ENCODE data around the gene KRTAP22-1.

Gene KRTAP22-1

DNA sequence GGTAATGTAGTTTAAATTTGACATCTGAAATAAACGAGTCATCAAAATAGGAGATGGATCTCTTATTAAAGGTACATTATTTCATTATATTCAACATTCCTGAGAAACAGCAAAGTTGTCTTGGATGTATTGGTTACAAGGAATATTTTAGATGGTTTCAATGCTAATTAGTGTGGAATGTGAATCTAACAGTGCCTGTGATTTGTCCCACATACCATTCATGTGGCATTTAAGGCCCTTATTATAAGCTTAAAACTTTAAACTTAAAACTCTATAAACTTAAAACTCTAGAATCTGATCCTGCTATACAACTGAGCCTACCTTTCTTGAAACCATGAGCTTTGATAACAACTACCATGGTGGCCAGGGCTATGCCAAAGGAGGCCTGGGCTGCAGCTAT is at the start of gene KRTAP22-1:
TSS of gene KRTAP22-1 (plus strand) at position 301 of the 400 bp plus-strand sequence.
- no peak for DNase-seq

DNA sequence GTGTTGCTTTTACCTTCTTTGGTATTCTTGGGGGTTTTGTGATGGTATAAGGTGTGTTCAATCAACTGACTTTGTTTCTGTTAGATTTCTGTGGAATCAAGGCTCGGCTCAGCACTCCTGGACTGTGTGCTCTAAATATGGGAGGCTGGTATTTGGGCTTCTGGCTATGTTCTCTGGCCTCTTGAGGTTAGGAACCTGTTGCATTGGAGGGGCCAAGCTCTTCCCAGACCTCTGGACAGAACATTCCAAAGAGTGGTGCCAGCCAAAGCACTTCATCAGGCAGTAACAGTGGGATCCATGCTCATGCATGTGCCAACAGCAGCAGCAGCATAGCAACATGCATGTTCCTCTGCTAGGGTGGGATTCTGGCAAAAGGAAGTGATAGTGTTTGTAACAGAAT is 48.1 kb upstream of the KRTAP22-1 start:
- DNase-seq = no peak

DNA sequence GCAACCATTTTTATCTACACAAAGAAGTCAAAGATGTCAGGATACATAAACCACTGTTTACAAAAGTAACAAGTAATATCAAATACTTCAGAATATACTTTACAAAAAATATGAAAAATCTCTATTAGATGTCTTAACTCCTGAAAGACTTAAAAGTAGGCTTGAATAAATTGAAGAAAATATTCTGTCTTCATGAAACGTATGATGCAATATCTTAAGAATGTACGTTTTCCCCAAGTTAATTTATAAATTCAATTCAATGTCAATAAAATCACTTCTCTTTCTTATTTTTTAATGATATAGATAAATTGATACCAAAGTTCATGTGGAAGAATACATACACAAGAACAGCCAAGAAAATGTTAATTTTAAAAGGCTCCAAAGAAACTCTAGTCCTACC is 45.8 kb upstream of the KRTAP22-1 start:
- no peak for DNase-seq

DNA sequence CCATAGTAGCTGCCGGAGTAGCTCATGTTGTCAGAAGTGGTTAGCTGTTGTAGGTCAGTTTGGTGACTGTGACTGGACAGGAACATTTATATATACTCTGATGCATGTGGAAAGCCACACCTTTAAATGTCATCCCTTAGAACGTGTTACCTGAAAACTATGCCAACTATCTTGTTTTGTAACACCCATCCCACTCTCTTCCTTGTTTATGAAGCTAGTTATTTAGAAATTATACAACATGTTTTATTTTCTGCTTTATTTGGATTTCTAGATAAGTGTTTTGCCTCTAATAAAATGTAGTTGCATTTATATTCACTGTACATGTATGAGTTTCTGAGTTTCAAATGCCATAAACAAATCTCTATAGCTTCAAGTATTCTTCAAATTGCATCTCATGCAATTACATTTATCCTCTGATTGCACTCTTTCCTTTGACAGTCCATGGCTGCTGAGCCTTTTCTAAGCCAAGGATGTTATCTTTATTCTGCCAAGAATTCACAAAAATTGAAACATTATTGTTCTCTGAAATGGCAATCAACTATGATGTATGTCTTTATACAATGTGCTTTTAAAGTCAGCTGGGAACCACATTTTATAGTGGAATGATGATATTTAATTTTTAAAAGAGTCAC is 39.5 kb upstream of the KRTAP22-1 start, which contains the start of gene KRTAP19-7:
TSS of gene KRTAP19-7 (minus strand) at position 51 of the 632 bp plus-strand sequence. CDS start at position 26, 25 bp downstream.
- no peak for DNase-seq

DNA sequence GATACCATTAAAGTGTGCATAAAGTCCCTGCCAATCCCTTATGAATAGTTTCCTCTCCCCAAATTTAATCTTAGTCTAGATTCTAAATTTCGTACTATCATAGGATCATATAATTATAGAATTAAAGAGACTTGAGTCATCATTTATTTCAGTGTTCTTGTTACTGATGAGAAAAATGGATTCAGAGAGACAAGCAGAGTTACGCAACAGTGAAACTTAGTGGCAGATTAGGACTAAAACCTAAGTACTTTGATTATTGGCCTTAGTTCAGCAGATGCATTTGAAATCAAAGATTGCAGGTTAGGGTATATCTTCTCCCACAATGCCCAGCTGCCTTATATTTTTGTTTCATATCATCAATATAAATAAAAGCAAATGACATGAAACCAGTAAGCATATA is 38.9 kb upstream of the KRTAP22-1 start:
- DNase-seq = no peak

DNA sequence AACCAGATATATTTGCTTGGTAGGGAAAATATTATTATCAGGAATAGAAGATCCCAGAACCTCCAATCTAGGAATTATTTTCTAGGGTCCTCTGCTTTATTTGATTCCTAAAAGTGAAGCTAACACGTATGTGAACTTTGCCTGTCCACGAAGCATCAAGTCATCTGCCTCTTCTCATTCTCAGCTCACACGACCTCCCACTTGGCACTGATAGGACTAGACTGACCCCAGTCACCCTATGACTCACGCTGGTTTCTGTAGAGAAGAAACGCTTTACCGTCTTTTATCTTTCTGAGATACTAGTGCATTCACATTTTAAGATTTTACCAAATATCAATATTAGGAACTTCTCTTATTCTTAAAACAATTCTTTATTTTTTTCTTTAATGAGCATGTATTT is 37.8 kb upstream of the KRTAP22-1 start:
- no peak for DNase-seq

DNA sequence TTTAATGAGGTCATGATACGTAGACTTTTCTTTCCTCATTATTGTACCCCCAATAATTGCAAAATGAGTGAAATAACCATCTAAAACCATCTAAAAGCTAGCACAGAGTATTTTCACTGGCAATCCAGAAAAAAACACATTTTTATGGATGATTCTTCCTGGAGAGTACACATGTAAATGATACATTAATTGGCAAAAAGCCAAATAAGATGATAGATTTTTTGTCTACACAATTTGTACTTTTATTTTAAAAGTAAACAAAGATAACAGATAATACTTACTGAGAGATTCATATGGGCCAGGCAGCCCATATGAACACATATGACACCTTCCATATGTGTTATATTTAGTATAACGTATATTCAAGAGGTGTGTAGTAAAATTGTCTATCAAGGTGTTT is 37.3 kb upstream of the KRTAP22-1 start:
- no peak for DNase-seq

DNA sequence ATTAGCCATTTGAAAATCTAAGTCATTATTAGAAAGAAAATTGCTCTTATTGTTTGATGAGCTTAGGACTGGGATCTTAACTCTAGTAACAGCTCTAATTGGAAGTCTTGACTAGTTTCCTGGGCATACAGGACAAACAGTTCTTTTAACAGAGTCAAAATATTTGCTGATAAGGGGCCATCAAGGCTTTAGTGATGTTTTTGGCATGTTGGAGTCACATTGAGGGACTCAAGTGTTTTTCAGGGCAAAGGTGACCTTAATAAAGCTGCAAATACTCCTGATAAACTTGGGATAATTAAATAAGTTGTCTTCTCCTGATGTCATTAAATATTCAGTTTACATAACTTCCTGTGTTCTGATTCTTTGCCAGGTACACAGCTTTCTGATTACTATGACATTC is 33.3 kb upstream of the KRTAP22-1 start:
- no peak for DNase-seq

DNA sequence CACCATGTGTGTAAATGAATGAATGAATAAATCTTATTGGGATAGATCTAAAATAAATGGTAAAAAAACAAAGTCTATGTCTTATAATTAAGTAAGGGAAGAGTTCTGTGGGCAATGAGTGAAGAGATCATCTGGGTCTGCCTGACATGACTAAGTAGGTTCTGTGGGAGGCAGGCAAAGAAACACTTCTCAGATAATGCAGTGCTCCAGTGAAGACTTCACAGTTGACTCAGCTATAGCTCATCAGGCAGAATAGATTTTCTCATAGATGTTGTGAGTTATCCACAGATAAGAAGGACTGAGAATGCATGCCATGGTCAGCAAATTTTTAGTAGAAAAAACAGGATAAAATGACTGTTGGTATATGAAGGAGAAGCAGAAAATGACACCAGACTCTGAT is 23.1 kb upstream of the KRTAP22-1 start:
- no peak for DNase-seq

DNA sequence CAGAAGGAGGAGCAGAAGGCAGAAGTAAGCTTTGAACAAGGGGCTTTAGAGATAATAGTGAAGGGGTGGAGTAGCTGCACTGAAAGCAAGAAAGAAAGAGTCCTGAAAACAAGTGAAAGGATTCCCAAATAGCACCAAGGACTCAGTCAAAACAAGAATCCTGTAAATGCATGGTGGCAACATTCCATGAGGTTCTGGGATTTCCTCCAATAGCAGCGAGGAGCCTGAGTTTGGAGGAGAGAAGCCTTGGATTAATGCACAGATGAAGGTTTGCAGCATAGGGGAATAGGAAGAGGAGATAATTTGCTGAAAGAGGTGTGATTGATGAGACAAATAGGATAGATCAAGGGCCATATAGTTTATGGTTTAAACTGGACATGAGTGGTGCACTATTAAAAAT is 21.5 kb upstream of the KRTAP22-1 start:
- no peak for DNase-seq

DNA sequence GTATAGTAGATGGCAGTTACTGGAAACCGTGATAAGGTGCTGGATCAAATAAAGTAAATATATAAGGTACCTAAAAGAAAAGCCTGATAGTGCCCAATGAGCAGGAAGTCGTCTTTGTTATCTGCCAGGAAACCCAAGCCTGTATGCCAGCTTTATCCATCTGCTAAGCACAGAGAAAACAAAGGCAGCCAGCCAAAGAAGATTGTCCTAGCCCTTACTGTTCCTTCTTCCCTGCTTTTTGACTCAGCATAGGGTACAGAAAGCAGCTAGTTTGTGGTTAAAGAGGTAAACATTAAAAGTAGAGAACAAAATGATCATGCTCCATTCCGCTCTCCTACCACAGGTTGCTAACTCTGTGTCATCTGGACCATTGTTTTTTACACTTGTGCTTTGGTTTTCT is 20.8 kb upstream of the KRTAP22-1 start:
- no peak for DNase-seq

DNA sequence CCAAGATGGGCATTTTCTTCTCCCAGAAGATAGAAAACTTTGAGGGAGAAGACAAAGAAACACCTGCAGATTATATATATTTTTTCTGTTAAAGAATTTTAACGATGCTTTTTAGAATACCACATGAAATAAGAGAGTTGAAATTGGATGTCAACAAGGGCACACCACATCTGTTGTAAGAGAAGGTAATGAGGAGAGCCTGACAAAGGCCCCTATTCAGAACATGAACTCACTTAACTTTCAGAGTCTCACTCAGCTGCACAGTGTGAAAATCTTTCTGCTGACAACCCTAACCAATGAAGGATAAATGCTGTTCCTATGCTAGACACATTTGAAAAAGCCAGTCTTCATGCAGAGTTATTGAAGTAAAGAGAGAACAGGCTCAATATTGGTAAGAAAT is 18.0 kb upstream of the KRTAP22-1 start:
- DNase-seq = no peak

DNA sequence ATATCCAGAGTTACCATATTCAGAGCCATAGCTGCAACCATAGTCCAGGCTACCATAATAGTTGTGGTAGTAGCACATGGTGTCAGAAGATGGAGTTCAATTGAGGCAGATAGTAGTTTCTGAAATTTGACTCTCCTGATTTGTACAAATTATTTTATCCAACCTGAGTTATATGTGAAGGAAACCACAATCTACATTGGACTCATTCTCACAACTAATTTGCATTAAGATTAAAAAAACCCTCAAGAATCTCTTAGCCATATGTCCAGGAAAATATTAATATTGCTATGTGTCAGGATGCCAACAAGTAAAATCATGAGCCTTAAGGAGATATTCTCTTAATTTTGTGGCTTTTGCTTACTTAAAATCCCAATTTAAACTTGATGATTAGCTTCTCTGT is 10.6 kb upstream of the KRTAP22-1 start, which contains the start of gene KRTAP22-2:
TSS of gene KRTAP22-2 (minus strand) at position 101 of the 400 bp plus-strand sequence.
- no peak for DNase-seq

DNA sequence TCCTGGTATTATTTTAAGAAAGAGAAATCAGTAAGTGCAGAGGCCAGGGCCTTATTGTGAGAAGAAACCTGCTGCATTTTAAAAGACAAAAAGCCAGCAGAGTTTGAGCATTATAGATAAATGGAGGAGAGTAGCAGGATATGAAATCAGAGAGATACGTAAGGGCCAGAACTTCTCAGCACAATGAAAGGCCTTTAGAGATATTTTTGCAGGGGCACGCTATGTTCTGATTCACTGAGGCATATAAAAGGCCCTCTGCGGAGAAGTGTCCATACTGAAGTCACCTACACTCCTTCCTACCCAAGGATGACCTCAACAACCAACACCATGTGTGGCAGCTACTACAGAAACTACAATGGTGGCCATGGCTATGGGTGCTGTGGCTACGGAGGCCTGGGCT is 8.7 kb upstream of the KRTAP22-1 start, which contains the start of gene KRTAP6-3:
TSS of gene KRTAP6-3 (plus strand) at position 301 of the 400 bp plus-strand sequence. CDS start at position 307, 6 bp downstream.
- DNase-seq = no peak

DNA sequence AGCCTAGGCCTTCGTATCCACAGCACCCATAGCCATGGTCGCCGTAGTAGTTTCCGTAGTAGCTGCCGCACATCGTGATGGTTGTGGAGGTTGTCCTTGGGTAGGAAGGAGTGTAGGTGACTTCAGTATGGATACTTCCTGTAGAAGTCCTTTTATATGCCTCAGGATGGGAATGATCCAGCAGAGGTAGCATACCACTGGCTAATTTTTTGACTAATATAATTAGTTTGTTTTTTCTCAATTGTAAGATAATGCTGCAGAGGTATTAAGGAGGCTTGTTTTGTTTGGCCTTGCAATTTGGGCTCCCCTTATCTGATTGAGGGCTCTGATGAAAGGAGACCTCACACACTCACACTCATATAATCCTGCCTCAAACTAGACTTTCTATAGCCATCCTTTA is 2.1 kb upstream of the KRTAP22-1 start, which contains the start of gene KRTAP6-2:
TSS of gene KRTAP6-2 (minus strand) at position 101 of the 400 bp plus-strand sequence. CDS start at position 73, 28 bp downstream.
- DNase-seq = no peak

DNA sequence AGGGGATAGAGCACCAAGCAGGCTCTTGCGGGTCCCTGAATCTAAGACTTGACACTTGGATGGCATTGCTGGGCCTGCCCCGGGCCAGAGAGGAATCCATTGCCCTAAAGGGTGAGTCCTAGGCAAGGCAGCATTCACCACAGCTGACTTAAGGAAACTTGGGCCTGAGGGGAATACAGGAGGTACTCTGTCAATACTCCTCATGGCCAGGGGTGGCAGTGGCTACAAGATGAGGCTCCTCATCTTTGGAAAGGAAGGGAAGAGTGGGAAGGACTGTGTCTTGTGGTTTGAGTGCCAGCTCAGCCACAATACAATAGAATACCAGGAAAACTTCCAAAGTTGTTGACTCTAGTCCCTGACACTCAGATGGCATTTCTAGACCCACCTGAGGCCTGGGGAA is 5.1 kb downstream of the KRTAP22-1 start:
- no peak for DNase-seq

DNA sequence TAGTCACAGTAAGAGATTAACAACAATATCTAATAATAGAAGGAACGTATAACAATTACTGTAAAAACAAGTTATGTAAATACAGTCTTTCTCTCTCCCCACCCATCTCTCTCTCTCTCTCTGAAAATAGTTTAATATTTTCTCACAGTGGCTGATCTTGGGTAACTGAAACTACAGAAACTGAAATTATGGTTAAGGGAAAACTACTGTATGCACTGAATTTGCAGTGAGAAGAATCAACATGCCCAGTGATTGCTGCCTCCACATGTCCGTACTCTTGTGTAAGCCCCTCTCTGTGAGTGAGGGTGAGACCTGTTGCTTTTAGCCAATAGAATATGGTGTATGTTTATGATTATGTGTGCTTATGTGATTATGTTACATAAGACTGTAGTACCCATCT is 11.2 kb downstream of the KRTAP22-1 start:
- no peak for DNase-seq

DNA sequence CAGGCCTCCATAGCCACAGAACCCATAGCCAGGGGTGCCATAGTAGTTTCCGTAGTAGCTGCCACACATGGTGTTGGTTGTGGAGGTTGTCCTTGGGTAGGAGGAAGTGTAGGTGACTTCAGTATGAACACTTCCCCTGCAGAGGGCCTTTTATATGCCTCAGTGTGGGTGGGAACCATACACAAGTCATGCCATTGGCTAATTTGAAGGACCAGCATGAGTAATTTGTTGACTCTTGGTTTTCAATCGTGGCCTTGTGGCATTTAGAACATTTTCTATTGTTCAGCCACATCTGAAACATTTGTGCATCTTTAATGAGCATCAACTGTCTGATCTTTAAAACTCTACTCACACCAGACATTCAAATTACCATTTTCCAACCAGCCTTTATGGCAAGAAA is 12.9 kb downstream of the KRTAP22-1 start, which contains the start of gene KRTAP6-1:
TSS of gene KRTAP6-1 (minus strand) at position 95 of the 400 bp plus-strand sequence. CDS start at position 69, 26 bp downstream.
- DNase-seq = no peak

DNA sequence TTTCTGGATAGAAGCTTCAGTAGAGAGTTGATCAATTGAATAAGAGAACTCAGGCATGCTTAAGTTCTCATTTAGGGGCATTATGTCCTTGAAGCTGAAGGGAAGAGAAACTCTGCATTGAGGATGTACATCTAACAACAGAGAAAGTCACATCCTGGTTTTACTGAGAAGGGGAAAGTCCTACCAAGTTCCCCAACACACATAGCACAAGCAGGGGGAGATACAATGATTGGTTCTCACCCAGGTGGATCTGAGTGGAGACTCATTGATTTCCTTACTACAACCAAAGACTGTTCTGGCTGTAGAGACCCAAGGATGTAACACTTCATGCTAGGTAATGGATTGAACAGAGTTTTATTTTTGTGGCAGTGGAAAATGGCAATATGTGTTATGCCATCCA is 14.3 kb downstream of the KRTAP22-1 start:
- DNase-seq = no peak

DNA sequence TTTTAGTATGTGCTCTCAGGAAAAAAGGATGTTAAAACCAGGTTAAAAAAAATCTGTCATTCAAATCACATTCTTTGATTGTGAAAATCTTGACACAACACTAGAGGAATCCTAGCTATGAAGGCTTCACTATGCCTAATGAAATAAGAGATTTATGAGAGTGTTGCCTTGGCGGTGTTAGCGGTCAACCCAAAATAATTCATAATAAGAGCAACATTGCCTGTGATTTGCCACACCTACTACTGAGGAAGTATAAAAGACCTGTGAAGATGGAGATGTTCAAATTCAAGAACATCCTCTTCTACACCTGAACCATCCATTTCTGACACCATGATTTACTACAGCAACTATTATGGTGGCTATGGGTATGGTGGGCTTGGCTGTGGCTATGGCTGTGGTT is 15.2 kb downstream of the KRTAP22-1 start, which contains the start of gene KRTAP20-1:
TSS of gene KRTAP20-1 (plus strand) at position 301 of the 400 bp plus-strand sequence. CDS start at position 331, 30 bp downstream.
- no peak for DNase-seq

DNA sequence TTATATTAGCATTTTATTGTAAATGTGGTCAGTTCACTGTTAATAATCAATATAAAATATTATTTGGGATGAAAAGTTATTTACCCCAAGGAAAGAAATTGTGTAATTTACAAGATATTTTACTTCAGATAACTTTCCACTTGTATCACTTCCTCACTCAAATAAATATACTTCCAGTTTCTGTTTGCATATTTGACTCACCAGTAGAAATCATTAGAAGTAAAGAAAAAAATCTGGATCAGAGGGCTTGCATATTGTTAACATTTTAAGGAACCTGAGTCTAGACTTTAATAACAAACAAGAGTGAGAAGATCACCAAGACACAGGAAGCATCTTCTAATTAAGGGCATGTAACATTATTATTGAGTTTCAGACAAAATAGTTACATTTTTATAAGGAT is 19.2 kb downstream of the KRTAP22-1 start:
- DNase-seq = no peak

DNA sequence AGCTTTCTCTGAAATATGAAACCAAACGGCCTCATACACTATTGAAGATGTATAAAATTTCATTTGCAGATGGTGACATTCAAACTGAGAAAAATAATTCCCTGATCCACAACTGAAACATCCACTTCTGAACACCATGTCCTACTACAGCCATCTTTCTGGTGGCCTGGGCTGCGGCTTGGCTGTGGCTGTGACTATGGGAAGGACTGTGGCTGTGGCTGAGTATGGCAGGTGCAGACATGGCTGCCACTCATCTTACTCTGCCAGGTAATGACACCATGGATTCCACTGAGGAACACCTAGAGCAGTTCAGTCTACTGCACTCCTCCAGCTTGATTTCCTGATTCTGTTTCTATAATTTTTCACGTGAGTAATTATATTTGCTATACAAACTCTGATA is 19.6 kb downstream of the KRTAP22-1 start, which contains the start of gene KRTAP20-4:
TSS of gene KRTAP20-4 (plus strand) at position 106 of the 400 bp plus-strand sequence.
- DNase-seq = no peak

DNA sequence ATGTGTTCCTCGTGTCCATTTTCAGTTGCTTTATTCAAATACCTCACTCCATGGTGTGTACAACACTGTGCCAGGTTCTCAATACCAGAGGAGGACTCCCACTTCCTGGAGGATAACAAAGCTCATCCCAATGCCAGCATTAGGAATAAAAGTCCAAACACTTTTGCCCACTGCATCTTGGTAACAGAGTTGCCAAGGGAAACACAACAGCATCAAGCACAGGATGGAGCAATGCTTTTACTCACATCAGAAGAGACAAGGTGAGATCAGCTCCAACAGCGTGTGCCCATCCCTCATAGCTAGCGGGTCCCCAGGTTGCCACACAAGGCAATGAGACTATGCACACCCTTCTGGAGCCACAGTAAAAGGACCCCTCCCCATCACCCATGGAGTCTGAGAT is 22.5 kb downstream of the KRTAP22-1 start:
- DNase-seq = no peak

DNA sequence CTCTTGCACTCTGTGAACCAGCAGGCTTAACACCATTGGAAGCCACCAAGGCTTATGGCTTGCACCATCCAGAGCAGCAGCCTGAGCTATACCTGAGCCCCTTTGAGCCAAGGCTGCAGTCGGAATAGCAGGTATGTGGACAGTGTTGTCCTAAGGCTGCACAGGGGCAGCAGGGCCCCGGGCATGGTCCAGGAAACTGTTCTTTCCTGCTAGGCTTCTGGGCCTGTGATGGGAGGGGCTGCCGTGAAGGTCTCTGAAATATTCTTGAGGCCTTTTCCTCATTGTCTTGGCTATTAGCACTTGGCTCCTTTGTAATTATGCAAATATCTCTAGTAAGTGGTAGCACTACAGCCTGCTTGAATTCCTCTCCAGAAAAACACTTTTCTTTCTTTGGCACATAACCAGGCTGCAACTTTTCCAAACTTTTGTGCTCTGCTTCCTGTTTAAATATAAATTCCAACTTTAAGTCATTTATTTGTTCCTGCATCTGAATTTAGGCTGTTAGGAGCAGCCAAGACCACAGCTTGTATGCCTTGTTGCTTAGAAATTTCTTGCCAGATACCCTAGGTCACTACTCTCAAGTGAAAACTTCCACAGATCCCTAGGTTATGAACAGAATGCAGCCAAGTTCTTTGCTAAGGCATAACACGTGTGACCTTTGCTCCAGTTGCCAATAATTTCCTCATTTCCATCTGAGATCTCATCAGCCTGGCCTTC is 24.7 kb downstream of the KRTAP22-1 start:
- no peak for DNase-seq
